GM21717 (cell line): ENCODE data around the gene METTL27.
"Not testable (repeated sequence)": the region's sequence is repeated elsewhere in the genome, so short reads cannot be mapped to it uniquely, and the experiment has no call there.

ENCODE experiments used
- ATAC-seq: cut with Tn5 transposase; IDR thresholded peaks from one replicate; pipeline ENCODE4 v1.9.1; 2021; ENCODE audit warnings: mild to moderate bottlenecking, moderate library complexity; ENCODE audit not compliant: unreplicated experiment

The METTL27 gene

GRCh38 chr7:73822319-73823173 is 19.8 kb downstream of the METTL27 start:
- ATAC-seq = no peak

- ATAC-seq = not testable (repeated sequence)
These were observed 20.6 kb downstream of the METTL27 start for GRCh38 chr7:73821597-73822285.

- no peak for ATAC-seq
These were observed 22.3 kb downstream of the METTL27 start for GRCh38 chr7:73820013-73820412.

GRCh38 chr7:73817121-73817520 is 25.2 kb downstream of the METTL27 start:
- no peak for ATAC-seq

- no peak for ATAC-seq
These were observed 26.9 kb downstream of the METTL27 start for GRCh38 chr7:73815436-73815835.

- no peak for ATAC-seq
These were observed 29.3 kb downstream of the METTL27 start for GRCh38 chr7:73812996-73813395.

- ATAC-seq = no peak
These were observed 30.6 kb downstream of the METTL27 start for GRCh38 chr7:73811760-73812168.

- no peak for ATAC-seq
These were observed 31.3 kb downstream of the METTL27 start for GRCh38 chr7:73810998-73811360.

- no peak for ATAC-seq
These were observed 32.8 kb downstream of the METTL27 start for GRCh38 chr7:73809467-73809951.

GRCh38 chr7:73802459-73802858 is 39.9 kb downstream of the METTL27 start:
- ATAC-seq = no peak

- no peak for ATAC-seq
These were observed 40.7 kb downstream of the METTL27 start for GRCh38 chr7:73801577-73801976.

- ATAC-seq = no peak
These were observed 42.8 kb downstream of the METTL27 start for GRCh38 chr7:73799282-73800141.

GRCh38 chr7:73797176-73797575 is 45.1 kb downstream of the METTL27 start:
- not testable (repeated sequence) for ATAC-seq

GRCh38 chr7:73796656-73797055 is 45.7 kb downstream of the METTL27 start:
- ATAC-seq = not testable (repeated sequence)

GRCh38 chr7:73795188-73795587 is 47.1 kb downstream of the METTL27 start:
- ATAC-seq = not testable (repeated sequence)

- ATAC-seq = not testable (repeated sequence)
These were observed 51.1 kb downstream of the METTL27 start for GRCh38 chr7:73791170-73791690.

- ATAC-seq = no peak
These were observed 53.3 kb downstream of the METTL27 start for GRCh38 chr7:73789051-73789450.

GRCh38 chr7:73787786-73788048 is 54.6 kb downstream of the METTL27 start:
- ATAC-seq = not testable (repeated sequence)

GRCh38 chr7:73786588-73786987 is 55.7 kb downstream of the METTL27 start:
- no peak for ATAC-seq
